ENCODE measurements around the gene GNAT3. TPM values are rescaled to one million over a fixed set of nuclear protein-coding genes. Genes with fewer than 3 reads are reported as not detected.

GNAT3 gene
- total and polyA plus RNA-seq, 2 experiments from 2014 or later = not detected

GRCh38 chr7:80550005-80550404 is 38.1 kb upstream of the GNAT3 start:
- WGBS (ENCODE audit: low lambda C conversion rate, missing lambda C conversion rate) = 97% methylated on average over 2 of the region's 2 CpGs
- Histone ChIP-seq H3K27ac (no peak overlapping the region), H2AFZ (no peak overlapping the region), H3K36me3 (replicated peaks; ENCODE audit: insufficient read depth, low read depth) (no peaks in the 10 kb centered on the region), H3K9me3 (ENCODE audit: low read depth) (no peaks in the 10 kb centered on the region), H3K4me3 (no peak overlapping the region), H3K4me1 (ENCODE audit: insufficient read depth) (no peaks in the 10 kb centered on the region), H3K4me2 (no peak overlapping the region), H3K9me2 (replicated peaks; ENCODE audit: insufficient read depth) (no peaks in the 10 kb centered on the region), H3K27me3 (no peaks in the 10 kb centered on the region), H3K79me2 (no peaks in the 10 kb centered on the region), H4K20me1 (ENCODE audit: insufficient read depth, poor library complexity, severe bottlenecking) (no peaks in the 10 kb centered on the region)
- no peak for TF ChIP-seq CTCF (IDR thresholded peaks at IDR 0.05; ENCODE audit: poor library complexity)
- TF ChIP-seq EZH2 (IDR thresholded peaks at IDR 0.05; ENCODE audit: borderline replicate concordance) = no peak
- no peak for DNase-seq (ENCODE audit: low spot score)

GRCh38 chr7:80548840-80549530 is 37.1 kb upstream of the GNAT3 start:
- Histone ChIP-seq H3K4me1 (ENCODE audit: insufficient read depth) (no peaks in the 10 kb centered on the region), H3K4me2 (no peak overlapping the region), H3K27ac (no peak overlapping the region), H3K9me2 (replicated peaks; ENCODE audit: insufficient read depth) (no peaks in the 10 kb centered on the region), H3K9me3 (ENCODE audit: low read depth) (no peaks in the 10 kb centered on the region), H3K79me2 (no peaks in the 10 kb centered on the region), H3K36me3 (replicated peaks; ENCODE audit: insufficient read depth, low read depth) (no peaks in the 10 kb centered on the region), H4K20me1 (ENCODE audit: insufficient read depth, poor library complexity, severe bottlenecking) (no peaks in the 10 kb centered on the region), H2AFZ (no peak overlapping the region), H3K27me3 (no peaks in the 10 kb centered on the region), H3K4me3 (no peak overlapping the region)
- no peak for TF ChIP-seq CTCF (IDR thresholded peaks at IDR 0.05; ENCODE audit: poor library complexity)
- TF ChIP-seq EZH2phosphoT487 (IDR thresholded peaks at IDR 0.05; ENCODE audit: low read depth, severe bottlenecking, unreplicated experiment) = no peak
- no peak for TF ChIP-seq EZH2 (IDR thresholded peaks at IDR 0.05; ENCODE audit: borderline replicate concordance)
- no peak for DNase-seq (ENCODE audit: low spot score)

GRCh38 chr7:80542398-80542797 is 30.5 kb upstream of the GNAT3 start:
- no peaks in the 10 kb centered on the region for H3K79me2 ChIP-seq
- no peak overlapping the region for H3K4me2 ChIP-seq
- H3K4me1 ChIP-seq (ENCODE audit: insufficient read depth) = no peaks in the 10 kb centered on the region
- H3K27ac ChIP-seq = no peak overlapping the region
- H4K20me1 ChIP-seq (ENCODE audit: insufficient read depth, poor library complexity, severe bottlenecking) = no peaks in the 10 kb centered on the region
- no peaks in the 10 kb centered on the region for H3K9me3 ChIP-seq (ENCODE audit: low read depth)
- no peak overlapping the region for H3K4me3 ChIP-seq
- TF ChIP-seq EZH2 (IDR thresholded peaks at IDR 0.05; ENCODE audit: borderline replicate concordance) = no peak
- TF ChIP-seq EZH2phosphoT487 (IDR thresholded peaks at IDR 0.05; ENCODE audit: low read depth, severe bottlenecking, unreplicated experiment) = no peak
- no peak for TF ChIP-seq CTCF (IDR thresholded peaks at IDR 0.05; ENCODE audit: poor library complexity)
- H3K27me3 ChIP-seq = no peaks in the 10 kb centered on the region
- no peaks in the 10 kb centered on the region for H3K36me3 ChIP-seq (replicated peaks; ENCODE audit: insufficient read depth, low read depth)
- no peaks in the 10 kb centered on the region for H3K9me2 ChIP-seq (replicated peaks; ENCODE audit: insufficient read depth)
- DNase-seq (ENCODE audit: low spot score) = no peak
- 71% methylated on average over 1 of the region's 1 CpG for WGBS (ENCODE audit: low lambda C conversion rate, missing lambda C conversion rate)
- no peak overlapping the region for H2AFZ ChIP-seq

GRCh38 chr7:80540836-80541235 is 29.0 kb upstream of the GNAT3 start:
- no peak for DNase-seq (ENCODE audit: low spot score)
- Histone ChIP-seq H2AFZ (no peak overlapping the region), H3K4me3 (no peak overlapping the region), H3K27ac (no peak overlapping the region), H4K20me1 (ENCODE audit: insufficient read depth, poor library complexity, severe bottlenecking) (no peaks in the 10 kb centered on the region), H3K4me1 (ENCODE audit: insufficient read depth) (no peaks in the 10 kb centered on the region), H3K9me3 (ENCODE audit: low read depth) (no peaks in the 10 kb centered on the region), H3K79me2 (no peaks in the 10 kb centered on the region), H3K36me3 (replicated peaks; ENCODE audit: insufficient read depth, low read depth) (no peaks in the 10 kb centered on the region), H3K27me3 (no peaks in the 10 kb centered on the region), H3K9me2 (replicated peaks; ENCODE audit: insufficient read depth) (no peaks in the 10 kb centered on the region), H3K4me2 (no peak overlapping the region)
- WGBS (ENCODE audit: low lambda C conversion rate, missing lambda C conversion rate) = 87% methylated on average over 3 of the region's 3 CpGs
- no peak for TF ChIP-seq EZH2phosphoT487 (IDR thresholded peaks at IDR 0.05; ENCODE audit: low read depth, severe bottlenecking, unreplicated experiment)
- no peak for TF ChIP-seq EZH2 (IDR thresholded peaks at IDR 0.05; ENCODE audit: borderline replicate concordance)
- TF ChIP-seq CTCF (IDR thresholded peaks at IDR 0.05; ENCODE audit: poor library complexity) = no peak
